Heart left ventricle (tissue), 16 donors: Measurements from ENCODE around the gene PLRG1. TPM values are rescaled to one million over a fixed set of nuclear protein-coding genes. Genes with fewer than 3 reads are reported as not detected.

Source experiments
- ATAC-seq, 4 donors: fragments of 200-7000 bp; cut with Tn5 transposase; one replicate each; pipeline ENCODE4 v1.9.1; 2020 to 2022; ENCODE audit warnings: moderate library complexity in 4 of 4, mild to moderate bottlenecking in 3 of 4, moderate number of reproducible peaks in 1 of 4
- DNase-seq, 5 donors: peaks; one replicate each; pipeline ENCODE4 v3.0.0-alpha.2; 2020
- H3K27ac ChIP-seq, 12 donors: fragments of 200-600 bp; sonication (generic) in 4 of 12; one replicate each; pipeline versions ENCODE4 v1.5.0 to v1.8.0; 2016 to 2022; ENCODE audit warnings: mild to moderate bottlenecking in 2 of 12
- H3K27me3 ChIP-seq, 9 donors: fragments of 200-600 bp; sonication (generic) in 2 of 9; one replicate each; pipeline versions ENCODE4 v1.5.1 to v1.8.0; 2016 to 2022; ENCODE audit warnings: mild to moderate bottlenecking in 3 of 9
- H3K36me3 ChIP-seq, 9 donors: fragments of 200-600 bp; sonication (generic) in 2 of 9; one replicate each; pipeline versions ENCODE4 v1.5.0 to v1.8.0; 2018 to 2022; ENCODE audit warnings: mild to moderate bottlenecking in 2 of 9
- H3K4me1 ChIP-seq, 12 donors: fragments of 200-600 bp; sonication (generic) in 4 of 12; one replicate each; pipeline versions ENCODE4 v1.5.0 to v1.8.0; 2016 to 2022; ENCODE audit warnings: mild to moderate bottlenecking in 3 of 12
- H3K4me3 ChIP-seq, 12 donors: fragments of 200-600 bp; sonication (generic) in 4 of 12; one replicate each; pipeline versions ENCODE4 v1.5.0 to v1.8.0; 2017 to 2022; ENCODE audit warnings: mild to moderate bottlenecking in 9 of 12, moderate library complexity in 4 of 12
- H3K9me3 ChIP-seq, 12 donors: fragments of 200-600 bp; sonication (generic) in 4 of 12; one replicate each; pipeline versions ENCODE4 v1.5.0 to v1.8.0; 2016 to 2022; ENCODE audit warnings: mild to moderate bottlenecking in 1 of 12
- CTCF ChIP-seq, 12 donors: fragments of 200-600 bp; sonication (generic) in 4 of 12; IDR thresholded peaks; one replicate each; pipeline versions ENCODE4 v1.5.0 to v1.8.0; 2018 to 2022; ENCODE audit warnings: antibody characterized with exemption in 12 of 12, mild to moderate bottlenecking in 5 of 12
- POLR2A ChIP-seq, 2 donors: fragments of 450-650 bp; IDR thresholded peaks; one replicate each; pipeline ENCODE4 v1.6.1; 2017; ENCODE audit warnings: antibody characterized with exemption in 2 of 2, mild to moderate bottlenecking in 2 of 2, moderate library complexity in 2 of 2
- WGBS, 4 donors: extraction: QIAGEN DNeasy Blood & Tissue Kit in 2 of 4; methylation state at CpG; one replicate each; pipeline versions ENCODE4 v1.1.5 to v1.1.7; 2013 to 2018; 5-methylcytosine and 5-hydroxymethylcytosine counted together
- intact Hi-C, 10 donors: fragments of 100-400 bp; cut with DNase I; formaldehyde crosslinking; loops; one replicate each; pipeline versions ENCODE4 v1.11.1 to v1.14.2; 2022
- polyA plus RNA-seq, 2 donors: library from polyadenylated mRNA; stranded (reverse); fragments of 200-250 nt; gene quantifications; one replicate each; pipeline ENCODE4 v1.2.3, GENCODE V29; 2013
- total RNA-seq, 9 donors: library from RNA; depleted of rRNA in 2 of 9; stranded (reverse); fragments of >200 nt in 2 of 9; fragmentation: NEBNext Ultra II Directional in 3 of 9; extraction: Animal tissue kit (Norgen Biotek cat#: 25700) in 3 of 9; gene quantifications; one replicate each; pipeline versions ENCODE4 v1.1.0 to v1.2.4, GENCODE V29; 2016 to 2023
- donor health status: ischemic (EF 13 %, LVEDD 7.1; RV severe dilation, severe dysfunction).
- donor health status: healthy with polysubstance abuse.
- donor health status: DM: no; HTN: yes; CAD: no.
- donor health status: DM: no; HTN: no; CAD: no.
- donor health status: ischemic (EF 25% LVEDD 6.9; RV normal size, moderate dysfunction).
- donor health status: ischemic (EF 25% LVEDD 5.7; RV mildly dilated, moderate dysfunction).
- donor health status: healthy.
- donor health status: DM: yes; HTN: yes; CAD: no.
- donor health status: ischemic (EF 35%, LVEDD 5.7; RV mildly dilated, moderate dysfunction).
- donor health status: nonischemic (EF 11% LVEDD 7.7; RV severe dilation, severe dysfunction).
- donor health status: DM: yes; HTN: yes; CAD: no.
- donor health status: PGD.
- donor health status: ischemic (EF 29% LVEDD 5.4; RV normal size, mild dysfunction).
- donor health status: nonischemic (EF 23%, LVEDD 6.1; RV moderate dilation, normal function).

The PLRG1 gene
- total and polyA plus RNA-seq, 11 donors, result 25.4 to 52.3 (median 40.5) TPM

- intact Hi-C loops, result no loop called here
- Histone ChIP-seq H3K36me3 (peaks cover 3 to 100% (median 100%) of the 10 kb centered on the region in 9 donors), H3K4me1 (no peaks in the 10 kb centered on the region), H3K9me3 (no peaks in the 10 kb centered on the region), H3K4me3 (no peak overlapping the region), H3K27ac (no peak overlapping the region), H3K27me3 (no peaks in the 10 kb centered on the region)
- 95 to 97% (median 96%) methylated on average over 4 of the region's 4 CpGs for WGBS, 4 donors
- no peak for ATAC-seq
- DNase-seq, result no peak
- no peak for TF ChIP-seq CTCF (IDR thresholded peaks at IDR 0.05)
Measured at GRCh38 chr4:154542271-154542879, 7.8 kb downstream of the PLRG1 start.

GRCh38 chr4:154534296-154534695 lies 15.9 kb downstream of the PLRG1 start:
- H3K4me1 ChIP-seq, result no peaks in the 10 kb centered on the region
- no peak overlapping the region for H3K4me3 ChIP-seq
- DNase-seq (no peak), ATAC-seq (no peak)
- no peak for TF ChIP-seq CTCF (IDR thresholded peaks at IDR 0.05)
- TF ChIP-seq POLR2A (IDR thresholded peaks at IDR 0.05), result no peak
- intact Hi-C loops, result no loop called here
- WGBS, 4 donors, result 81 to 96% (median 86%) methylated on average over 1 of the region's 1 CpG
- H3K27ac ChIP-seq, result no peak overlapping the region
- no peaks in the 10 kb centered on the region for H3K9me3 ChIP-seq
- H3K27me3 ChIP-seq, result no peaks in the 10 kb centered on the region
- peaks cover 0 to 49% (median 38%) of the 10 kb centered on the region in 9 donors for H3K36me3 ChIP-seq

- no peak overlapping the region for H3K4me3 ChIP-seq
- H3K27me3 ChIP-seq, result peaks cover 0 to 5% (median 0%) of the 10 kb centered on the region in 9 donors
- 82 to 88% (median 85%) methylated on average over 4 of the region's 4 CpGs for WGBS, 4 donors
- intact Hi-C loops, result no loop called here
- no peak for DNase-seq
- ATAC-seq, result no peak
- H3K4me1 ChIP-seq, result no peaks in the 10 kb centered on the region
- H3K36me3 ChIP-seq, result peaks cover 0 to 7% (median 0%) of the 10 kb centered on the region in 9 donors
- no peak overlapping the region for H3K27ac ChIP-seq
- no peak for TF ChIP-seq POLR2A (IDR thresholded peaks at IDR 0.05)
- no peaks in the 10 kb centered on the region for H3K9me3 ChIP-seq
Measured at GRCh38 chr4:154529728-154530519, 20.3 kb downstream of the PLRG1 start.

- intact Hi-C loops, result no loop called here
- Histone ChIP-seq H3K36me3 (no peaks in the 10 kb centered on the region), H3K4me3 (no peak overlapping the region), H3K27ac (no peak overlapping the region), H3K27me3 (peaks cover 0 to 12% (median 3%) of the 10 kb centered on the region in 9 donors), H3K9me3 (no peaks in the 10 kb centered on the region), H3K4me1 (no peaks in the 10 kb centered on the region)
- TF ChIP-seq POLR2A (IDR thresholded peaks at IDR 0.05) (no peak), CTCF (IDR thresholded peaks at IDR 0.05) (no peak)
- DNase-seq (no peak), ATAC-seq (no peak)
- WGBS, 4 donors, result 46 to 65% (median 55%) methylated on average over 2 of the region's 2 CpGs
Measured at GRCh38 chr4:154528869-154529268, 21.3 kb downstream of the PLRG1 start.
